HG02840 (cell line): ENCODE data around the gene SMIM41.

ENCODE experiments used
- ATAC-seq: cut with Tn5 transposase; IDR thresholded peaks from one replicate; pipeline ENCODE4 v1.9.1; 2021; ENCODE audit warnings: mild to moderate bottlenecking, moderate library complexity, moderate number of reproducible peaks; ENCODE audit not compliant: unreplicated experiment, low FRiP score

SMIM41 gene

GRCh38 chr12:52062167-52063081 lies 17.1 kb upstream of the SMIM41 start:
- ATAC-seq: no peak

GRCh38 chr12:52063082-52063924 lies 16.2 kb upstream of the SMIM41 start:
- ATAC-seq: no peak

- no peak for ATAC-seq
Observed at GRCh38 chr12:52063981-52064649, 15.4 kb upstream of the SMIM41 start.

GRCh38 chr12:52066346-52067080 lies 13.0 kb upstream of the SMIM41 start:
- no peak for ATAC-seq

- no peak for ATAC-seq
Observed at GRCh38 chr12:52067081-52067374, 12.5 kb upstream of the SMIM41 start.

- peak; percentile 94 for ATAC-seq
Observed at GRCh38 chr12:52069327-52070184, 9.9 kb upstream of the SMIM41 start, which contains the start of gene ATG101. Gene ATG101, plus strand, starts transcription at chr12:52069978. Its CDS starts 3,673 bp downstream, at chr12:52073651.

- peak; percentile 27 for ATAC-seq
Observed at GRCh38 chr12:52070185-52070925, 9.1 kb upstream of the SMIM41 start.

GRCh38 chr12:52073531-52074381 lies 5.7 kb upstream of the SMIM41 start:
- ATAC-seq: no peak

GRCh38 chr12:52074971-52075724 lies 4.4 kb upstream of the SMIM41 start:
- ATAC-seq: no peak

GRCh38 chr12:52076811-52077210 lies 2.7 kb upstream of the SMIM41 start:
- no peak for ATAC-seq

GRCh38 chr12:52078276-52078675 lies 1.2 kb upstream of the SMIM41 start:
- no peak for ATAC-seq

GRCh38 chr12:52080403-52081251 lies 1.1 kb downstream of the SMIM41 start:
- ATAC-seq: no peak

GRCh38 chr12:52081263-52081733 lies 1.8 kb downstream of the SMIM41 start:
- peak; percentile 49 for ATAC-seq

GRCh38 chr12:52082026-52082668 lies 2.6 kb downstream of the SMIM41 start:
- no peak for ATAC-seq

- no peak for ATAC-seq
Observed at GRCh38 chr12:52082669-52082987, 3.1 kb downstream of the SMIM41 start.
